RWPE2 (cell line): ENCODE measurements around the gene HECTD3.
"Not testable (repeated sequence)": the region's sequence is repeated elsewhere in the genome, so short reads cannot be mapped to it uniquely, and the experiment has no call there.

ENCODE experiments used
- ATAC-seq: fragments of 200-7000 bp; cut with Tn5 transposase; 3 replicates; pipeline ENCODE4 v1.9.1; 2021; ENCODE audit warnings: low read depth
- DNase-seq: peaks from one replicate; pipeline ENCODE4 v3.0.0-alpha.2; 2020; ENCODE audit warnings: low spot score
- H3K27ac ChIP-seq: fragments of 450-650 bp; 2 replicates; pipeline ENCODE4 v1.5.1; 2017; ENCODE audit warnings: mild to moderate bottlenecking; ENCODE audit not compliant: poor library complexity, severe bottlenecking
- H3K27me3 ChIP-seq: fragments of 250-450 bp; sonication (Bioruptor Pico); 2 replicates; pipeline ENCODE4 v1.5.1; 2021; ENCODE audit warnings: mild to moderate bottlenecking, moderate library complexity; ENCODE audit not compliant: insufficient read depth, poor library complexity, severe bottlenecking
- H3K36me3 ChIP-seq: fragments of 250-450 bp; sonication (Bioruptor Pico); 2 replicates; pipeline ENCODE4 v1.5.1; 2020; ENCODE audit warnings: low read depth, mild to moderate bottlenecking, moderate library complexity
- H3K4me1 ChIP-seq: fragments of 250-450 bp; sonication (Bioruptor Pico); 2 replicates; pipeline ENCODE4 v1.5.1; 2021; ENCODE audit warnings: mild to moderate bottlenecking, moderate library complexity; ENCODE audit not compliant: insufficient read depth, poor library complexity, severe bottlenecking
- H3K4me3 ChIP-seq: fragments of 250-450 bp; sonication (Bioruptor Pico); 2 replicates; pipeline ENCODE4 v1.5.1; 2021; ENCODE audit warnings: mild to moderate bottlenecking, moderate library complexity; ENCODE audit not compliant: severe bottlenecking
- H3K9me3 ChIP-seq: fragments of 250-450 bp; sonication (Bioruptor Pico); 2 replicates; pipeline ENCODE4 v1.5.1; 2021; ENCODE audit warnings: mild to moderate bottlenecking, moderate library complexity; ENCODE audit not compliant: severe bottlenecking
- TF ChIP-seq, protein P1 (sequence below): fragments of 450-650 bp; IDR thresholded peaks from one replicate; pipeline ENCODE4 v1.5.1; 2017; ENCODE audit warnings: mild to moderate bottlenecking, moderate library complexity; ENCODE audit not compliant: poor library complexity, severe bottlenecking

Gene HECTD3

DNA sequence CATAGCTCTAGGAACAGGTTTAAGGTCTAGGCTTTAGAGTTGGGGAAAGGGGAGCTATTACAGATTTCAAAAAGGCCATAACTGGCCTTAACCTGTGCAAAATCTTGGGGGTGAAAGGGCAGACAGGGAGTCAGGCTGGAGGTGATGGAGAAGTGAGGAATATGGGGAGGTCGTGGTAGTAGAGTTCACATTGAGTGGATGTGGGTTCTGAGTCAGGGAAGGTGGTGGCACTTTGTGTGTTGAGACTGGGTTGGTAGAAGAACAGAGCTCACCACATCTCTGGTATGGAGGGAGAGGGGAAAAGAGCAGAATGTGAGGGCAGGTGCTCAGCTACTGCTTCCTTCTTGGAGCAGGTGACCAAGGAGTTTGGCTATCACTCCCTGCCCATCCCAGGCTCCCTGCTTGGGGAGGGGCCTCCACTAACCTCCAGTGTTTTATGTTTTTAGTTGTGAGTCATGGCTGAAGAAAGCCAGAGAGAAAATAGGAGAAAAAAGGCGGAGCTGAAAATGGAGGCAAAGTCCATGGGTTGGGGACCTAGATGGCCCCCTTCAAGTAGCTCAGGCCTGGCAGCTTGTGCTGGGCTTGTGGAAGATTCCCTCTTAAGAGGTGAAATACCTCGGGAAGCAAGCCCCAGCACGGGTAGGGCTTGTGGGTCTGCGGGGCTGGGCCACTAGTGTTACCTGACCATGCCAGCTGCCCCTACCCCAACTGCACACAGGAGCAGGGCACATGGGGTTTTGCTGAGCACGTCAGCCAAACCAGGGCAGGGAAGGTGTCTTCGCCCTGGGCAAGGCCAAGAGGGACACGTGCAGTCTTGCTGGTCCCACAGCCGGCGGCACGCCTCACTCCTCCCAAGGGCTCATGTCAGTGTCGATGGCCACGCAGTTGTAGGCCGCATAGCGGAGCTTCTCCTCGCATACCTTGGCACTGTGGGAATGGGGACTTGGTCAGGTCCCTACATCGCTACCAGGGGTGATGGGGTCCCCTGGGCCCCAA, 8.2 kb downstream of the HECTD3 start:
- H3K27me3 ChIP-seq: no peaks in the 10 kb centered on the region
- TF ChIP-seq, protein P1, sequence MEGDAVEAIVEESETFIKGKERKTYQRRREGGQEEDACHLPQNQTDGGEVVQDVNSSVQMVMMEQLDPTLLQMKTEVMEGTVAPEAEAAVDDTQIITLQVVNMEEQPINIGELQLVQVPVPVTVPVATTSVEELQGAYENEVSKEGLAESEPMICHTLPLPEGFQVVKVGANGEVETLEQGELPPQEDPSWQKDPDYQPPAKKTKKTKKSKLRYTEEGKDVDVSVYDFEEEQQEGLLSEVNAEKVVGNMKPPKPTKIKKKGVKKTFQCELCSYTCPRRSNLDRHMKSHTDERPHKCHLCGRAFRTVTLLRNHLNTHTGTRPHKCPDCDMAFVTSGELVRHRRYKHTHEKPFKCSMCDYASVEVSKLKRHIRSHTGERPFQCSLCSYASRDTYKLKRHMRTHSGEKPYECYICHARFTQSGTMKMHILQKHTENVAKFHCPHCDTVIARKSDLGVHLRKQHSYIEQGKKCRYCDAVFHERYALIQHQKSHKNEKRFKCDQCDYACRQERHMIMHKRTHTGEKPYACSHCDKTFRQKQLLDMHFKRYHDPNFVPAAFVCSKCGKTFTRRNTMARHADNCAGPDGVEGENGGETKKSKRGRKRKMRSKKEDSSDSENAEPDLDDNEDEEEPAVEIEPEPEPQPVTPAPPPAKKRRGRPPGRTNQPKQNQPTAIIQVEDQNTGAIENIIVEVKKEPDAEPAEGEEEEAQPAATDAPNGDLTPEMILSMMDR: no peak
- no peaks in the 10 kb centered on the region for H3K9me3 ChIP-seq
- no peak overlapping the region for H3K4me3 ChIP-seq
- DNase-seq (no peak), ATAC-seq (no peak)
- H3K4me1 ChIP-seq: no peaks in the 10 kb centered on the region
- peaks cover 33% of the 10 kb centered on the region for H3K36me3 ChIP-seq
- no peak overlapping the region for H3K27ac ChIP-seq

DNA sequence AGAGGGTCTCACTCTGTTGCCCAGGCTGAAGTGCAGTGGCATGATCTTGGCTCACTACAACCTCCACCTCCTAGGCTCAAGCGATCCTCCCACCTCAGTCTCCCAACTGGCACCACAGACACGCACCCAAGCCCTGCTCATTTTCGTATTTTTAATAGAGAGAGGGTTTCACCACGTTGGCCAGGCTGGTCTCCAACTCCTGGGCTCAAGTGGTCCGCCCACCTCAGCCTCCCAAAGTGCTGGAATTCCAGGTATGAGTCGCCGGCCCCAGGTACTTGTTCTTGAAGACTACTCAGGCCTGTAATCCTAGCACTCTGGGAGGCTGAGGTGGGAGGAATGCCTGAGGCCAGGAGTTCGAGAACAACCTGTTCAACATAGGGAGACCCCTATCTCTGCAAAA, 9.5 kb downstream of the HECTD3 start:
- H3K4me3 ChIP-seq, DNase-seq, H3K9me3 ChIP-seq, H3K4me1 ChIP-seq, H3K27ac ChIP-seq, H3K27me3 ChIP-seq: not testable (repeated sequence)
- ATAC-seq: 0 out of 3 replicates have a peak, but pooled peaks have one; percentile 12
- peaks cover 25% of the 10 kb centered on the region for H3K36me3 ChIP-seq

DNA sequence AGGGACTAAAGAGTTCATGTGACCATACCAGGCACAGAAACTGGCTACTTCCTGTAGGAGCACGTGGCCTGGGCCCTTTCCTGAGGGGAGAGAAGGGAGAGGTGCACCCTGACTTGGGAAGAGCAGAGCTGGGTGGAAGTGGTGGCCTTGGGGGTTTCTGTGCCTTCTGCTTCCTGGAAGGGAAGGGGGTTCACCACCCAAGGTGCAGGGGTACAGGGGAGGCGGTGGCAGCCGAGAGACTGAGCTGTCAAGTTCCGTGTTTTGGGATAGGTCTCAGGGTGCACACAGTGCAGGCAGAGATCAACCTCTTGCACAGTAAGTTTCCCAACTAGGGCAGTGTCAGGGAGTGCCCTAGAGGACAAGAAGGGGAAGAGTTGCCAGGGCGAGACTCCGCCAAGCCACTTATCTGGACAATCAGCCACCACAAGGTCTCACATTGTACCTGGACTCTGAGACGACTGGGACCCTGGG, 10.1 kb downstream of the HECTD3 start:
- ATAC-seq (0 out of 3 replicates have a peak, but pooled peaks have one; percentile 25), DNase-seq (no peak)
- H3K9me3 ChIP-seq: no peaks in the 10 kb centered on the region
- H3K36me3 ChIP-seq: peaks cover 25% of the 10 kb centered on the region
- no peak overlapping the region for H3K4me3 ChIP-seq
- H3K27ac ChIP-seq: no peak overlapping the region
- no peaks in the 10 kb centered on the region for H3K27me3 ChIP-seq
- no peaks in the 10 kb centered on the region for H3K4me1 ChIP-seq
- TF ChIP-seq, protein P1: no peak

DNA sequence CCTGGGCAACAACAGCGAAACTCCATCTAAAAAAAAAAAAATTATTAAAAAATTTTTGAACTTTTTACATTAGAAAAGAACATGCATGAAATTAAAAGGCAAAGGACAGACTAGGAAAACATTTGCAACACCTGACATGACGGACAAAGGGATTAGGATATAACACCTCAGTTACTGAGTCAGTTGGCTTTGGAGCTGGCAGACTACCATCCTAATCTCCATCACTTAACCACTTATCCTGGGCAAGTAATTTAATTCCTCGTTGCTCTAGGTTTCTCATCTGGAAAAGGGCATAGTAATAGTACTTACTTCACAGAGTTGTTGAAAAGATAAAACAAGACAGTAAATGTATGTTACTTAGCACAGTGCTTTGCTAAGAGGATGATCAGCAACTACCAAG, 11.9 kb downstream of the HECTD3 start:
- TF ChIP-seq, protein P1: no peak
- no peak for DNase-seq
- no peaks in the 10 kb centered on the region for H3K27me3 ChIP-seq
- H3K9me3 ChIP-seq: no peaks in the 10 kb centered on the region
- H3K4me1 ChIP-seq: no peaks in the 10 kb centered on the region
- no peak for ATAC-seq
- no peak overlapping the region for H3K27ac ChIP-seq
- H3K36me3 ChIP-seq: peaks cover 8% of the 10 kb centered on the region
- no peak overlapping the region for H3K4me3 ChIP-seq

DNA sequence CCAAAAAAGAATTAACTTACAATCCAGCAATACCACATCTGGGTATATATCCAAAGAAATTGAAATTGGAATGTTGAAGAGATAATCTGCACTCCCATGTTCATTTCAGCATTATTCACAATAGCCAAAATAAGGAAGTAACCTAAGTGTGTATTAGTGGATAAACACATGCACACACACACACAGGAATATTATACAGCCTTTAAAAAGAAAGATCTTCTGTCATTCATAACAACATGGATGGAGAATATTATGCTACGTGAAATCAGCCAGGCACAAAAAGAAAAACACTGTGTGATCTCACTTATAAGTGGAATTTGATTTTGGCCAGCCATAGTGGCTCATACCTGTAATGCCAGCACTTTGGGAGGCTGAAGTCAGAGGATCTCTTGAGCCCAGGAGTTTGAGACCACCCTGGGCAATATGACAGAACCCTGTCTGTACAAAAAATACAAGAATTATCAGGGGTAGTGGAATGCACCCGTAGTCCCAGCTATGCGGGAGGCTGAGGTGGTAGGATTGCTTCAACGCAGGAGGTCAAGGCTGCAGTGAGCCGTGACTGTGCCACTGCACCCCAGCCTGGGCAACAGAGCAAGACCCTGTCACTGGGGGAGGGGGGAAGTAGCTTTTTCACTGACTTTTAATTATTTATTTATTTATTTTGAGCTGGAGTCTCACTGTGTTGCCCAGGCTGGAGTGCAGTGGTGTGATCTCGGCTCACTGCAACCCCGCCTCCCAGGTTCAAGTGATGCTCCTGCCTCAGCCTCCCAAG, 15.5 kb downstream of the HECTD3 start:
- no peaks in the 10 kb centered on the region for H3K36me3 ChIP-seq
- ATAC-seq (no peak), DNase-seq (no peak)
- no peaks in the 10 kb centered on the region for H3K27me3 ChIP-seq
- no peak overlapping the region for H3K27ac ChIP-seq
- no peaks in the 10 kb centered on the region for H3K4me1 ChIP-seq
- no peaks in the 10 kb centered on the region for H3K9me3 ChIP-seq
- TF ChIP-seq, protein P1: no peak
- H3K4me3 ChIP-seq: no peak overlapping the region
